GM12874 (cell line): ENCODE results near the gene PODNL1.

Source experiments
- TF ChIP-seq, protein P1 (sequence below): IDR thresholded peaks from 2 replicates; pipeline ENCODE4 v1.5.1; 2011; ENCODE audit warnings: low read depth, mild to moderate bottlenecking, control low read depth, low read length, moderate library complexity; ENCODE audit not compliant: insufficient read depth

PODNL1 gene

DNA sequence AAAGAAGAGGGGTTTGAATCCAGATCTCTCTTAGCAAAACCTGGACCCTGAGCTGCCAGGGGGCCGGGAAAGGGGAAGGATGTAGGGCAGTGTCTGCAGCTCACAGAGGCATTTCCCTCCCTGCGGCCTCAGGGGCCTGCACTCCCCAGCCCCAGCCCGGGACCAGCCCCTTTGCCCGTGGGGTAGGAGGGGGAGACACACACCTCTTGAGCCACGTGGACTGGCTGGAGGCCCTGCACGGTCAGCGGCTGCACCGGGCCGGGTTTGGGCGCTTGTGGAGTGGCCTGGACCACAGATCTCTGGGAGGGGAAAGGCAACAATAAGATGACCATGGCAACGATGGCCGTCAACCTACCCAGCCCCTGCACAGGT, 41.0 kb upstream of the PODNL1 start:
- TF ChIP-seq, protein P1, sequence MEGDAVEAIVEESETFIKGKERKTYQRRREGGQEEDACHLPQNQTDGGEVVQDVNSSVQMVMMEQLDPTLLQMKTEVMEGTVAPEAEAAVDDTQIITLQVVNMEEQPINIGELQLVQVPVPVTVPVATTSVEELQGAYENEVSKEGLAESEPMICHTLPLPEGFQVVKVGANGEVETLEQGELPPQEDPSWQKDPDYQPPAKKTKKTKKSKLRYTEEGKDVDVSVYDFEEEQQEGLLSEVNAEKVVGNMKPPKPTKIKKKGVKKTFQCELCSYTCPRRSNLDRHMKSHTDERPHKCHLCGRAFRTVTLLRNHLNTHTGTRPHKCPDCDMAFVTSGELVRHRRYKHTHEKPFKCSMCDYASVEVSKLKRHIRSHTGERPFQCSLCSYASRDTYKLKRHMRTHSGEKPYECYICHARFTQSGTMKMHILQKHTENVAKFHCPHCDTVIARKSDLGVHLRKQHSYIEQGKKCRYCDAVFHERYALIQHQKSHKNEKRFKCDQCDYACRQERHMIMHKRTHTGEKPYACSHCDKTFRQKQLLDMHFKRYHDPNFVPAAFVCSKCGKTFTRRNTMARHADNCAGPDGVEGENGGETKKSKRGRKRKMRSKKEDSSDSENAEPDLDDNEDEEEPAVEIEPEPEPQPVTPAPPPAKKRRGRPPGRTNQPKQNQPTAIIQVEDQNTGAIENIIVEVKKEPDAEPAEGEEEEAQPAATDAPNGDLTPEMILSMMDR = no peak

DNA sequence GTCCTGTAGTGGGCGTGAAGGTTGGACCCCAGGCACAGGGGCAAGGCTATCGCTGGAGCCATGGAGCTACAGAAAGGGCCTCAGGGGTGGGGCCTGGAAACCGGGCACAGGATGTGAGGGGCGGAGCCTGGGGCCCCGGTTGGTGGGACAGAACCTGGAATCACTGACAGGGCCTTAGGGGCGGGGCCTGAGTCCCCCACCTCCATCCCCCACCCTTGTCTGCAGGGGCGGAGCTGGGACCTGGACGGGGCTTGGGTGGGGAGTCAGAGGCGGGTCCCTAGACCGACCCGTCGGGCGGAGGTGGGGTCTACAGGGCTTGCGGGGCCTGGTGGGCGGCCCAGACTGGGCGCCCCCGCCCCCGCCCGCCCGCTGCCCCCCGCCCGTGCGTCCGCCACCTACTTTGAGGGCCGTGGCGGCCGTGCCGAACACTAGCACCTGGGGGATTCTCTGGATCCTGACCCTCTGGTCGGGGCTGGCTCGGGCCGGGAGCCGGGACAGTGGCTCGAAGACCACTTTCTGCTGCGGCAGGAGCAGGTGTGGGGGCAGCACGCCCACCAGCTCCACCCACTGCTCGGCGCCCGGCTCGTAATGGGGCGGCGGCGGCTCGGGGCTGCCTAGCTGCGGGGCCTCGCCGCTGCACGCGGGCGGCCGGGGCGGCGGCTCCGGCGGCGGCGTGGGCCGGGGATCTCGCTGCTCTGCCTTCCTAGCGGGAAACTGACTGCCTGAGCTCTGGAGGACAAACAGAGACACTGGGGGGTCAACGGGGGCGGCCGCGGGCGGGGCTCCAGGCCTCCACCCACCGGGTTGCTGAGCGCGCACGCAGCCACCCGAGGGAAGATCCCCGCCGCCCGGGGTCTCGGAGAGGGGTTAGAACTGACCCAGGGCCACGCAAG, 40.4 kb upstream of the PODNL1 start:
- TF ChIP-seq, protein P1 = no peak

DNA sequence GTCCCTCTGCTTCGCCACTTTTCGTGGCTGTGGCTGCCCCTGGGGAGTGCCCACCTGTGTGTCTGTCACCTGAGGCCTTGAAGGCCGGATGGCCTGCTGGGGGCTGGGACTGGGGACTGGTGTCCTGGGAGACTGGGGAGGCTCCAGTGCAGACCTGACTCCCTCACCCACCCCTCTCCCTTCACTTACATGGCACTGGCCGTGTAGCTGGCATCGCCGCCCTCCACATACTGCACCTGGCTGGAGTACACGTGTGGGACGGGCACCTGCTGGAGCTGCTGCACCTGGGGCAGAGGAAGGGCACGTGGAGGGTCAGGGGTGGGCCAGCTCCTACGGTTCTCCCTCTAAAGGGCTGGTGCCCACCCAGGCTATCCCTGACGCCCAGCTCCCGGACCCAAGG, 39.6 kb upstream of the PODNL1 start:
- TF ChIP-seq, protein P1 = no peak

DNA sequence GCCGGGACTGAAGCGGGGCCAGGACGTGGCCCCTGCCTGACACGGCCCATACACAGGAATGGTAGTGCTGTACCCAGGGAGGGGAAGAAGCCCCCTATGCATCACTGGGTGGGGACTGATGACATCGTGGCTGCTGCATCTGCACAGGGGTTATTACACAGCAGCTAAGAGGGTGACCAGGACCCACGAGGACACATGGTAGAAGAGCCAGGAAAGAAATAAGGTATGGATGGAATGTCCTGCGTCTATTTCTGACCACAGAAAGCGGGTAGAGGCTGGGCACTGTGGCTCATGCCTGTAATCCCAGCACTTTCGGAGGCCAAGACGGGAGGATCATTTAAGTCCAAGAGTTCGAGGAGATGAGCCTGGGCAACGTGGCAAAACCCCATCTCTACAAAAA, 38.2 kb upstream of the PODNL1 start:
- TF ChIP-seq, protein P1 = no peak

DNA sequence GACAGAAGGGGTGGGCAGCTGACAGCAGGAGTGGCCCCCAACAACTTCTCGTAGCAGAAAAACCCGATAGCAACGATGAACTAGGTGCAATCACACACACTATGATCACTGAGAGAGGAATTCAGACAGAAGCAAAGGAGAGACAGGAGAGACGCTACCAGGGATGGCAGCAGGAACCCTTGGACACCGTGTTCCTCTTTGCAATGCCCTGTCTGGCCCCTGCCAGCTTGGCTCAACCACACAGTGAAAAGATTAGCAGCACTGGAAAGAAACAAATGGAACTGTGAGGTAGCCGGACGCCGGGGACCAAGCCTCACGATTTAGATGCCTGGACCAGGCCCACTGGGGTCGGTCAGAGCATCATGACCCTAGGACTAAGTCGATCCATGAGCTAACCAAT, 37.7 kb upstream of the PODNL1 start:
- TF ChIP-seq, protein P1 = no peak

DNA sequence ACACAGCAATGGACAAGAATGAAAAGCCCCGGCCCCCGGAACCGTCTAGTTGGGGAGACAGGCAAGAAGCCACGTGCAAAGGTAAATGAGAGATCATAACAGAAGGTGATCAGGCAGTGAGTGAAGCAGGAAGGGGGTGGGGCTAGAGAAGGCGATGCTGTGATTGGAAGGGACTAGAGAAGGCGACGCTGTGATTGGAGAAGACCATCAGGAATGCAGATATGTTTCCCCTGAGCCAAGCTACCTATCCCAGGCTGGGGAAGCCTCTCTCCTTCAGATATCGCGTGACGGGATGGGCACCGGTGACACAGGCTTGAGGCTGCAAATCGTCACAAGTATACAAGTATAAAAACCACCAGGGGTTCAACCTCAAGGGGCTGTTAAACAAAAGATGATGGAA, 35.9 kb upstream of the PODNL1 start:
- TF ChIP-seq, protein P1 = no peak

DNA sequence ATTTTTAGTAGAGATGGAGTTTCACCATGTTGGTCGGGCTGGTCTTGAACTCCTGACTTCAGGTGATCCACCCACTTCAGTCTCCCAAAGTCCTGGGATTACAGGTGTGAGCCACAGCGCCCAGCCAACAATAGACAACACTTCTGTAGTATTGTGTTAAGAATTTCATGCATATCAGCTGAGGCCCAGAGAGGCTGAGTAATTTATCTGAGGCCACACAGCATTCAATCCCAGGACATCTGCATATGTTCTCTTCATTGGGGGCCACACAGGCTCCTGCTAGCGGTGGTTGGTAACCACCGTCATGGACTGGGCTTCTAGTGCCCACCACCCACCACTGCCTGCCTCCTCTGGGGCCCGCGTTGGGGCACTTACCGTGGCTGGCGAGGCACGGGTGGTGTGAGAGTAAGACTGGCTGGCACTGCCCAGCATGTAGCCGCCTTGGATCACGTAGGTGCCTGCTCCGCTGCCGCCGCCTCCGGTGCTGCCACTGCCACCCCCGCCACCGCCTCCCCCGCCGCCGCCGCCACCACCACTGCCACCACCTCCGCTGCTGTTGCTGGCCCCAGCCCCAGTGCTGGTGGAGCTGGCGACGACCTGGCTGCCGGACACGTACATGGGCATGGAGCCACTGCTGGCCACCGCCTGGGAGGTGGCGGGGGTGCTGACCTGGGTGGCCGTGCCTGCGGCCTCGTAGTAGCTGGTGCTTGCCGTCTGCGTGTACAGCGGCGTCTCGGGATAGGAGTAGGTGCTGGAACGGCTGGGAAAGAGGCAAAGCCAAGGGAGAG, 34.3 kb upstream of the PODNL1 start:
- TF ChIP-seq, protein P1 = no peak
